ENCODE measurements around the gene UACA.
"Not testable (repeated sequence)": the region's sequence is repeated elsewhere in the genome, so short reads cannot be mapped to it uniquely, and the experiment has no call there.

UACA gene

GRCh38 chr15:70753101-70753829 is 10.1 kb downstream of the UACA start:
- no peak overlapping the region for H3K4me3 ChIP-seq
- DNase-seq (ENCODE audit: low spot score): no peak
- TF ChIP-seq CTCF (IDR thresholded peaks at IDR 0.05): no peak
- H3K27ac ChIP-seq: peak overlapping the region; percentile 49 to 71

- TF ChIP-seq CTCF (IDR thresholded peaks at IDR 0.05): no peak
- Histone ChIP-seq H3K27ac (peak overlapping the region; percentile 49 to 71), H3K4me3 (peak overlapping the region; percentile 26)
- no peak for DNase-seq (ENCODE audit: low spot score)
These were observed 11.1 kb downstream of the UACA start for GRCh38 chr15:70752193-70752635.

- TF ChIP-seq CTCF (IDR thresholded peaks at IDR 0.05): no peak
- Histone ChIP-seq H3K4me3 (no peak overlapping the region), H3K27ac (peak overlapping the region; percentile 44 to 71)
- no peak for DNase-seq (ENCODE audit: low spot score)
These were observed 13.0 kb downstream of the UACA start for GRCh38 chr15:70750203-70750869.

- Histone ChIP-seq H3K27ac (no peak overlapping the region), H3K4me3 (no peak overlapping the region)
- TF ChIP-seq CTCF (IDR thresholded peaks at IDR 0.05): no peak
- DNase-seq (ENCODE audit: low spot score): no peak
These were observed 15.0 kb downstream of the UACA start for GRCh38 chr15:70748281-70748747.

- H3K27ac ChIP-seq; H3K4me3 ChIP-seq; DNase-seq (ENCODE audit: low spot score): not testable (repeated sequence)
These were observed 16.8 kb downstream of the UACA start for GRCh38 chr15:70746598-70746997.

GRCh38 chr15:70742928-70743327 is 20.4 kb downstream of the UACA start:
- Histone ChIP-seq H3K27ac (peak overlapping the region; percentile 74 to 80), H3K4me3 (peak overlapping the region; percentile 66)
- no peak for TF ChIP-seq CTCF (IDR thresholded peaks at IDR 0.05)
- no peak for DNase-seq (ENCODE audit: low spot score)

GRCh38 chr15:70741677-70742293 is 21.6 kb downstream of the UACA start:
- DNase-seq (ENCODE audit: low spot score): no peak
- TF ChIP-seq CTCF (IDR thresholded peaks at IDR 0.05): no peak
- peak overlapping the region; percentile 38 for H3K4me3 ChIP-seq
- H3K27ac ChIP-seq: peak overlapping the region; percentile 54 to 86

Measured in coronary artery (tissue), 2 donors.